ENCODE results near the gene PGAP2. TPM values are rescaled to one million over a fixed set of nuclear protein-coding genes. Genes with fewer than 3 reads are reported as not detected.
"Not testable (repeated sequence)": the region's sequence is repeated elsewhere in the genome, so short reads cannot be mapped to it uniquely, and the experiment has no call there.

Gene PGAP2
- 10 to 100 TPM; 38.9 to 40.8 TPM for total RNA-seq

DNA sequence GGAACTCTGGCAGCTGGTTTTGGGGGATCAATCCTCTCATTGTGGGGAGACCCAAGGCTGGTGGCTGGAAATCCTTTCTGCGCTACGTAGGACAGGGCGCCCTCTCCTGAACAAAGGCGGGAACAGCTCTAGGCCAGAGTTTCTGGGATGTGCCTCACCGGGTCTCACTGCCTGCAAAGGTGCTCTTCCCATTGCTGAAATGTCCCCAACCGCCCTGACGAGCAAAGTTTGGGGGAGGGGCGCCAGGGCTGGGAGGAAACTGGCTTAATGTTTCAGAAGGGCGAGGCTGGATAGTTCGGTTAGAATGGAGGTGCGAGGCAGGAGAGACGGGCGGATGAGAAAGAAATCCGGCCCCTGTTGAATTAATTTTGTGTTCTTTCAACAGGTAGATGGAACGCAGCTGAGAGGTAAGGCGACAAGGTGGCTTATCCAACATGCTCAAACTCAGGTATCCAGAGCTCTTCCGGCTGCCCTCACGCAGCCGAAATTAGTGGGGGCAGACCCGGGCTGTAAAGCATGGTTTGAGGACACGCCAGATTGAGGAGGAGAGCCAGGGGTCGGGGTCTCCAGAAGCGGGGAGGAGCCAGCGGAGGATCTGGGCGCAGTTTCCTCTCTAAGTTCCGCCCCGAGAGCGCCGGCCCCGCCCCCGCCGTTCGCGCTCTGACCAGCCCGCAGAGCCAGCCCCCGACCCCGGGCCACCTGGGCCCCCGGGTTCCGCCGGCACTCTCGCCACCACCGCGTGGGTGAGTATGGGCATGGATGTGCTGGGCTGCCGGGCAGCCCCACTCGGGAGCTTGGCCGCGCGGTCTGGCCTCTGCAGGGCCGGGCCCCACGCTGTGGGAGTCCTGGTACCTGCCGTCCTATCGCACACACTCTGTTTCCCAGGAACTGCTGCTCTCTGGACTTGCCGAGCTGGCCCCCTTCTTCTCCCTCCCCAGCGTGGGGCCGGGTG is at the start of gene PGAP2:
Gene PGAP2 (plus strand): TSS at position 652 of the 952 bp plus-strand sequence. CDS start 2,700 bp downstream, outside the sequence.
- Mint-ChIP-seq H3K27ac (peak within 1 kb of the TSS; percentile 91), H3K9me3 (no peaks in the 10 kb centered on the region), H3K27me3 (ENCODE audit: low read depth) (no peaks in the 10 kb centered on the region), H3K4me3 (peak within 1 kb of the TSS; percentile 97), H3K4me1 (ENCODE audit: low read depth) (peaks cover 18% of the 10 kb centered on the region), H3K36me3 (ENCODE audit: low read depth) (peaks cover 9% of the 10 kb centered on the region)
- intact Hi-C loops (cut with micrococcal nuclease), result loop anchor here (1.0 to 5.0 kb wide), 5 partner anchors 23 to 193 kb away; no protein-coding TSS in a partner anchor
- CTCF ChIA-PET, result interaction anchor here (0.6 to 3.6 kb wide), 32 partner anchors 8 to 265 kb away, joined by 3 to 54 read pairs (median 4); partner anchors contain the start of gene NUP98
- DNase-seq, result peak; percentile 81

DNA sequence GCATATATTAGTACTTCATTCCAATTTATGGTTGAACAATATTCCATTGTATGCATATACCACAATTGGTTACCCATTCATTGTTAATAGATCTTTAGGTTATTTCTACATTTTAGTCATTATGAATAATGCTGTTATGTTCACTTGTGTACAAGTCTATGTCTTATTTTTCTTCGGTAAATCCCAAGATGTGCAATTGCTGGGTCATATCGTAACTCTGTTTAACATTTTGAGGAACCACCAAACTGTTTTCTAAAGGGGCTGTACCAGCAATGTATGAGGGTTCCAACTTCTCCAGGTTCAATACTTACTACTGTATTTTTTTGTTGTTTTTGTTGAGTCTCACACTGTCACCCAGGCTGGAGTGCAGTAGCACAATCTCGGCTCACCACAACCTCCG is 44.1 kb upstream of the PGAP2 start:
- no peak for DNase-seq
- Mint-ChIP-seq H3K4me3 (no peak overlapping the region), H3K27ac (no peak overlapping the region), H3K27me3 (ENCODE audit: low read depth) (no peaks in the 10 kb centered on the region), H3K9me3 (no peaks in the 10 kb centered on the region), H3K36me3 (ENCODE audit: low read depth) (peaks cover 50% of the 10 kb centered on the region), H3K4me1 (ENCODE audit: low read depth) (no peaks in the 10 kb centered on the region)
- CTCF ChIA-PET, result no interaction called here
- intact Hi-C loops (cut with micrococcal nuclease), result no loop called here

DNA sequence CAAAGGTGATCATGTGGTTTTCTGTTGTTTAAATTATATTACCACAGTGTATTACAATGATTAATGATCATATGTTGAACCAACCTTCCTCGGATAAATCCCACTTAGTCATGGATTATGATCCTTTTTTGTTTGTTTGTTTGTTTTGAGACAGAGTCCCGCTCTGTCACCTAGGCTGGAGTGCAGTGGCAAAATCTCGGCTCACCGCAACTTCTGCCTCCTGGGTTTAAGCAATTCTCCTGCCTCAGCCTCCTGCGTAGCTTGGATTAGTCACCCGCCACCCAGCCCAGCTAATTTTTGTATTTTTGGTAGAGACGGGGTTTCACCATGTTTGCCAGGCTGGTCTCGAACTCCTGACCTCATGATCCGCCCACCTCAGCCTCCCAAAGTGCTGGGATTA is 41.5 kb upstream of the PGAP2 start:
- H3K36me3 Mint-ChIP-seq (ENCODE audit: low read depth), result peaks cover 58% of the 10 kb centered on the region
- H3K27me3 Mint-ChIP-seq (ENCODE audit: low read depth); DNase-seq; H3K4me1 Mint-ChIP-seq (ENCODE audit: low read depth); H3K27ac Mint-ChIP-seq; H3K9me3 Mint-ChIP-seq; H3K4me3 Mint-ChIP-seq; intact Hi-C loops (cut with micrococcal nuclease): not testable (repeated sequence)
- CTCF ChIA-PET, result interaction anchor here (0.8 kb wide), 1 partner anchor 42 kb away, joined by 3 read pairs; no protein-coding TSS in a partner anchor

DNA sequence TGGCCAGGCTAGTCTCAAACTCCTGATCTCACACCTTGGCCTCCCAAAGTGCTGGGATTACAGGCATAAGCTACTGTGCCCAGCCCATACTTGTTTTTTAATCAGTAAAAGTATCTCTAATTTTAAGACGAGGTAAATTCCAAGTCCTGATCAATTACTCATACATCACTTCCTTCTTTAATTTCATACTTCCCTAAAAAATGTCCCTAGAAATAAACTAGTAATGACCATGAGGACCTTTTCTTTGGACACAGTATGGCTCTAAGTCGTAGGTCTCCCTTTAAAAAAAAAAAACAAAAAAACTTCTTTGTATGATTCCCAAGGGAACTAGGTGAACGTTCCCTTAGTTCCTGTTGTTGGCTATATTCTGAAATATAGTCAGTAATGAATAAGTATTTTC is 40.8 kb upstream of the PGAP2 start:
- H3K9me3 Mint-ChIP-seq, result no peaks in the 10 kb centered on the region
- DNase-seq, result no peak
- H3K4me3 Mint-ChIP-seq, result no peak overlapping the region
- no peaks in the 10 kb centered on the region for H3K27me3 Mint-ChIP-seq (ENCODE audit: low read depth)
- H3K4me1 Mint-ChIP-seq (ENCODE audit: low read depth), result no peaks in the 10 kb centered on the region
- H3K27ac Mint-ChIP-seq, result no peak overlapping the region
- intact Hi-C loops (cut with micrococcal nuclease), result no loop called here
- H3K36me3 Mint-ChIP-seq (ENCODE audit: low read depth), result peaks cover 60% of the 10 kb centered on the region
- CTCF ChIA-PET, result no interaction called here

DNA sequence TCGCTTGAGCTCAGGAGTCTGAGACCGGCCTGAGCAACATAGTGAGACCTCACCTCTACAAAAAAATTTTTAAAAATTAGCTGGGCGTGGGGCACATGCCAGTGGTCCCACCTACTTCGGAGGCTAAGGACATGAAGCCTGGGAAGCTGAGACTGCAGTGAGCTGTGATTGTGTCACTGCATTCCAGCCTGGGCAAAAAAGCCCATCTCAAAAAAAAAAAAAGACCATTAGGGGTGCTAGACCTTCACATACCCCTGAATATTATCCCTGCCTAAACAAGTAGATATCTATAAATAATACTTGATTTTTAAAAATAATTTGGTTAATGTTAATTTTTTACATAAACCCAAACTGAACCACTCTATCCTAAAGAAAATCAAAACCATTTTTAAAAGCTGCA is 35.2 kb upstream of the PGAP2 start:
- Mint-ChIP-seq H3K4me3 (no peak overlapping the region), H3K9me3 (no peaks in the 10 kb centered on the region), H3K36me3 (ENCODE audit: low read depth) (peaks cover 54% of the 10 kb centered on the region), H3K27me3 (ENCODE audit: low read depth) (no peaks in the 10 kb centered on the region), H3K27ac (no peak overlapping the region), H3K4me1 (ENCODE audit: low read depth) (no peaks in the 10 kb centered on the region)
- DNase-seq, result no peak
- intact Hi-C loops (cut with micrococcal nuclease), result loop anchor here (5.0 kb wide), 2 partner anchors 34 to 46 kb away; partner anchors contain the start of gene PGAP2
- CTCF ChIA-PET, result interaction anchor here (0.8 to 2.0 kb wide), 2 partner anchors 22 to 35 kb away, joined by 3 to 11 read pairs; partner anchors contain the start of gene PGAP2

DNA sequence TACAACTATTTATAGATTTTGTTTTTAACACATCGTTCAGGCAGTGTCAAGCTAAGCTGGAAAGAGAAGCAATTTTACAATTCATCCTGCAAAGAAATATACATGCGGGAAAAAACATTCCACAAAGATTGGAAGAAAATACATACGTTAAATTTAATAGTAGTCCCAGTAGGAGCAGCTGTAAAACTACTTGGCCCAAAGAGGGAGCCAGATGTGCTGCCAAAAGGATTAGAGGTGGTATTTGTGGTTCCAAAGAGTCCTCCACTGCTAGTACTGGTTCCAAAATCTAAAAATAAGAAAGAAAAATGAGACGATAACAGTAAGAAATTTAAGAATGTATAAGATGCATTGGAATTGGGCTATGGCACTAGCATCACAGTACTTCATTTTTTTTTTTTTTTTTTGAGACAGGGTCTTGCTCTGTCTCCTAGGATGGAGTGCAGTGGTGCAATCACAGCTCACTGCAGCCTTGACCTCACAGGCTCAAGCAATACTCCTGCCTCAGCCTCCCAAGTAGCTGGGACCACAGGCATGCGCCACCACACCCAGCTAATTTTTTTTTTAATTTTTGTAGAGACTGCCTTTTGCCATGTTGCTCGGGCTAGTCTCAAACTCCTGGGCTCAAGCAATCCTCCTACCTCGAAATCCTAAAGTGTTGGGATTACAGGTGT is 32.5 kb upstream of the PGAP2 start:
- CTCF ChIA-PET, result interaction anchor here (1.0 kb wide), 2 partner anchors 31 to 32 kb away, joined by 3 to 4 read pairs; partner anchors contain the start of gene PGAP2
- no peaks in the 10 kb centered on the region for H3K27me3 Mint-ChIP-seq (ENCODE audit: low read depth)
- intact Hi-C loops (cut with micrococcal nuclease), result no loop called here
- no peak overlapping the region for H3K4me3 Mint-ChIP-seq
- no peaks in the 10 kb centered on the region for H3K4me1 Mint-ChIP-seq (ENCODE audit: low read depth)
- H3K27ac Mint-ChIP-seq, result no peak overlapping the region
- no peak for DNase-seq
- H3K36me3 Mint-ChIP-seq (ENCODE audit: low read depth), result peaks cover 51% of the 10 kb centered on the region
- H3K9me3 Mint-ChIP-seq, result no peaks in the 10 kb centered on the region

DNA sequence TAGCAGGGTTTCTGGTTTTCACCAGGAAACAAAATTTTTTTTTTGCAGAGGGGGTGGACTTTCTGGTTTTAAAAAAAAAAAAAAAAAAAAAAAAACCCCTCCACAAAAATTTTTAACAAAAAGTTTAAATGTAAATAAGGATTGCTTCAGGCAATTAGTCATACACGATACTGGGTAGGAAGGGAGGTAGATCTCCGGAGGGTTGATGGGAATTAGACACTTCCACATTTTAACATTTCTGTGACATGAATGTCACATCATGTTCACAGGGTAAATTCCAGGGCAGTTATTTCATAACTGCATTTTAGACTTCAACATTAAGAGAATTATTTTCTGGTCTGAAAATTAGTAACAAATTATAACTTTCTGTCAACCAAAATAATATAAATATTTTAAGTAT is 26.9 kb upstream of the PGAP2 start:
- H3K4me1 Mint-ChIP-seq (ENCODE audit: low read depth), result peaks cover 45% of the 10 kb centered on the region
- peaks cover 39% of the 10 kb centered on the region for H3K36me3 Mint-ChIP-seq (ENCODE audit: low read depth)
- no peak overlapping the region for H3K4me3 Mint-ChIP-seq
- H3K27ac Mint-ChIP-seq, result peak overlapping the region; percentile 68
- no peaks in the 10 kb centered on the region for H3K9me3 Mint-ChIP-seq
- DNase-seq, result no peak
- CTCF ChIA-PET, result interaction anchor here (1.1 to 6.5 kb wide), 3 partner anchors 9 to 290 kb away, joined by 3 to 54 read pairs (median 3); partner anchors contain the start of gene PGAP2
- H3K27me3 Mint-ChIP-seq (ENCODE audit: low read depth), result no peaks in the 10 kb centered on the region
- intact Hi-C loops (cut with micrococcal nuclease), result no loop called here

DNA sequence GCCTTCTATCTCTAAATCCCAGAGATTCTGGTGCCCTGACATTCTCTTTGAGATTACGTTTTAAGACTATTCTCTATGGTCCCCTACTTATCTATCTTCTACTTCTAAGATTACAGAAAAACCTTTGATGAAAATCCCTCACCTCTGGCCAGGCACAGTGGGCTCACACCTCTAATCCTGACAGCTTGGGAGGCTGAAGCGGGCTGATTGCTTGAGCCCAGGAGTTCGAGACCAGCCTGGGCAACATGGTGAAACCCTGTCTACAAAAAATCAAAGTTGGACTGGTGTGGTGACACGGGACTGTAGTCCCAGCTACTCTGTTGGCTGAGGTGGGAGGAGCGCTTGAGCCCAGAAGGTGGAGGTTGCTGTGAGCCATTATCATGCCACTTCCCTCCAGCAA is 25.4 kb upstream of the PGAP2 start:
- H3K27me3 Mint-ChIP-seq (ENCODE audit: low read depth), result no peaks in the 10 kb centered on the region
- DNase-seq, result no peak
- CTCF ChIA-PET, result interaction anchor here (1.6 to 6.5 kb wide), 2 partner anchors 25 to 72 kb away, joined by 3 to 54 read pairs; partner anchors contain the start of gene PGAP2
- no peaks in the 10 kb centered on the region for H3K9me3 Mint-ChIP-seq
- H3K27ac Mint-ChIP-seq, result peak overlapping the region; percentile 35
- intact Hi-C loops (cut with micrococcal nuclease), result no loop called here
- H3K36me3 Mint-ChIP-seq (ENCODE audit: low read depth), result peaks cover 43% of the 10 kb centered on the region
- no peak overlapping the region for H3K4me3 Mint-ChIP-seq
- peaks cover 60% of the 10 kb centered on the region for H3K4me1 Mint-ChIP-seq (ENCODE audit: low read depth)

DNA sequence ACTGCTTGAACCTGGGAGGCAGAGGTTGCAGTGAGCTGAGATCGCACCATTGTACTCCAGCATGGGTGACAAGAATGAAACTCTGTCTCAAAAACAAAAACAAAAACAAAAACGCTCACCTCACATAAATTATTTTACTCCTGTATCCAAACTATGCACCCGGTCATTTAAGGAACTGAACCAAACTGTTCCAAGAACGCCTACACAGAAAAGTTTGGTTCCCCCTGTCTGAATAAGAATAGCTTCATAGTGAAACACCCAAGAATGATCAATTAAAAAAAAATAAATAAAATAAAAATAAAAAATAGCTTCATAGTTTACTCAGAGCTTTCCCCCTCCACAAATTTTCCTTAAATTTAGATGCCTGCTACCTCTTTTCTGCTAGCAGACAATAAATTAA is 24.7 kb upstream of the PGAP2 start:
- H3K27me3 Mint-ChIP-seq (ENCODE audit: low read depth), result no peaks in the 10 kb centered on the region
- H3K9me3 Mint-ChIP-seq, result no peaks in the 10 kb centered on the region
- peaks cover 39% of the 10 kb centered on the region for H3K36me3 Mint-ChIP-seq (ENCODE audit: low read depth)
- intact Hi-C loops (cut with micrococcal nuclease), result no loop called here
- peaks cover 65% of the 10 kb centered on the region for H3K4me1 Mint-ChIP-seq (ENCODE audit: low read depth)
- no peak overlapping the region for H3K4me3 Mint-ChIP-seq
- CTCF ChIA-PET, result interaction anchor here (1.6 to 6.5 kb wide), 2 partner anchors 25 to 71 kb away, joined by 3 to 54 read pairs; partner anchors contain the start of gene PGAP2
- H3K27ac Mint-ChIP-seq, result peak overlapping the region; percentile 72
- DNase-seq, result no peak

DNA sequence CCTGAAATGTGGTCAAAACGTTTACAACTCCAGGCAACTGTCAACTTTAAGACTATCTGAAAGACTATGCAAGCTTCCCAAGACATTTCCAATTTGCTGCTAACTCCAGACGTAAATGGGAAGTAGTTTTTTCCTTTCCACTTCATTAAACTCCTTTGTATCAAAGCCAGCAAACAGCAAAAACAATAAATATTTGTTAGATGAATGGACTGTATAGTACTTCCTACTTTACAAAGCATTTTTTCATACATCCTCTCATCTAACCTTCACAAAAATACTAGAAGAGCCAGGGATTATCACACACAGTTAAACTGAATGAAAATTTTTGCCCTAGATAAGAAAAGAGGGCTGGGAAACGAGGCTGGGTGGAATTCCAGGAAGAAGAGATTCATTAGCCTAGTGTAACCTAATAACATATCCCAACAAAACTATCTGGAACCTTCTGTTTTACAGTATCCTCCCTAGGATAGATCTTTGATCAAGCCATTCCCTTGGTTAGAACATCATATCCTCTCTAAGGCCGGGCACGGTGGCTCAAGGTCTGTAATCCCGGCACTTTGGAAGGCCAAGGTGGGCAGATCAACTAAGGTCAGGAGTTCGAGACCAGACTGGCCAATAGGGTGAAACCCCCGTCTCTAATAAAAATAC is 21.5 kb upstream of the PGAP2 start:
- peaks cover 75% of the 10 kb centered on the region for H3K4me1 Mint-ChIP-seq (ENCODE audit: low read depth)
- DNase-seq, result no peak
- H3K27ac Mint-ChIP-seq, result peak overlapping the region; percentile 50
- intact Hi-C loops (cut with micrococcal nuclease), result no loop called here
- CTCF ChIA-PET, result no interaction called here
- H3K27me3 Mint-ChIP-seq (ENCODE audit: low read depth), result no peaks in the 10 kb centered on the region
- H3K4me3 Mint-ChIP-seq, result no peak overlapping the region
- H3K36me3 Mint-ChIP-seq (ENCODE audit: low read depth), result peaks cover 34% of the 10 kb centered on the region
- no peaks in the 10 kb centered on the region for H3K9me3 Mint-ChIP-seq

DNA sequence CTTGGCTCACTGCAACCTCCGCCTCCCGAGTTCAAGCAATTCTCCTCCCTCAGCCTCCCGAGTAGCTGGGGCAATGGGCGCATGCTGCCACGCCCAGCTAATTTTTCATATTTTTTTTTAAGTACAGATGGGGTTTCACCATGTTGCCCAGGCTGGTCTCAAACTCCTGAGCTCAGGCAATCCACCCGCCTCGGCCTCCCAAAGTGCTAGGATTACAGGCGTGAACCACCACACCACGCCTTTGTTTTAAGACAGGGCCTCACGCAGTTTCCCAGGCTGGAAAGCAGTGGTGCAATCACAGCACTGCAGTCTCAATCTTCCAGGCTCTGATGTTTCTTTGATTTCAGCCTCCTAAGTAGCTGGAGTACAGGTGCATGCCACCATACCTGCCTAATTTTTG is 14.0 kb upstream of the PGAP2 start:
- not testable (repeated sequence) for H3K27me3 Mint-ChIP-seq (ENCODE audit: low read depth); H3K9me3 Mint-ChIP-seq; H3K4me3 Mint-ChIP-seq

More for the DNA sequence above, 14.0 kb upstream of the PGAP2 start:
- DNase-seq; intact Hi-C loops (cut with micrococcal nuclease); CTCF ChIA-PET: not testable (repeated sequence)
- peaks cover 62% of the 10 kb centered on the region for H3K4me1 Mint-ChIP-seq (ENCODE audit: low read depth)
- H3K27ac Mint-ChIP-seq, result peak overlapping the region; percentile 41
- peaks cover 40% of the 10 kb centered on the region for H3K36me3 Mint-ChIP-seq (ENCODE audit: low read depth)

Measured in activated naive CD4-positive, alpha-beta T cell treated with anti-CD3 and anti-CD28 coated beads for 36 hours (primary cell).